ENCODE results near the gene CD79B.

- TF ChIP-seq TCF7 (IDR thresholded peaks at IDR 0.05; ENCODE audit: borderline replicate concordance) (no peak), CBX2 (IDR thresholded peaks at IDR 0.05; ENCODE audit: insufficient read depth, low read length, poor library complexity, severe bottlenecking) (no peak)
- TF ChIP-seq, protein P1, sequence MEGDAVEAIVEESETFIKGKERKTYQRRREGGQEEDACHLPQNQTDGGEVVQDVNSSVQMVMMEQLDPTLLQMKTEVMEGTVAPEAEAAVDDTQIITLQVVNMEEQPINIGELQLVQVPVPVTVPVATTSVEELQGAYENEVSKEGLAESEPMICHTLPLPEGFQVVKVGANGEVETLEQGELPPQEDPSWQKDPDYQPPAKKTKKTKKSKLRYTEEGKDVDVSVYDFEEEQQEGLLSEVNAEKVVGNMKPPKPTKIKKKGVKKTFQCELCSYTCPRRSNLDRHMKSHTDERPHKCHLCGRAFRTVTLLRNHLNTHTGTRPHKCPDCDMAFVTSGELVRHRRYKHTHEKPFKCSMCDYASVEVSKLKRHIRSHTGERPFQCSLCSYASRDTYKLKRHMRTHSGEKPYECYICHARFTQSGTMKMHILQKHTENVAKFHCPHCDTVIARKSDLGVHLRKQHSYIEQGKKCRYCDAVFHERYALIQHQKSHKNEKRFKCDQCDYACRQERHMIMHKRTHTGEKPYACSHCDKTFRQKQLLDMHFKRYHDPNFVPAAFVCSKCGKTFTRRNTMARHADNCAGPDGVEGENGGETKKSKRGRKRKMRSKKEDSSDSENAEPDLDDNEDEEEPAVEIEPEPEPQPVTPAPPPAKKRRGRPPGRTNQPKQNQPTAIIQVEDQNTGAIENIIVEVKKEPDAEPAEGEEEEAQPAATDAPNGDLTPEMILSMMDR (IDR thresholded peaks at IDR 0.05 in 2 of 3, conservative IDR thresholded peaks at IDR 0.05 in 1 of 3; ENCODE audit: insufficient read depth in 2 of 3, low read depth in 1 of 3, low read length in 3 of 3) = no peak
Observed at GRCh38 chr17:63931981-63932561, at the start of gene CD79B.
